LNCAP (cell line): ENCODE results near the gene LEKR1.

Experiments
- CTCF ChIP-seq: fragments of 450-650 bp; IDR thresholded peaks from 2 replicates; pipeline ENCODE4 v1.5.1; 2017; ENCODE audit warnings: mild to moderate bottlenecking

Gene LEKR1

GRCh38 chr3:156941311-156941710, 115.2 kb downstream of the LEKR1 start:
- no peak for TF ChIP-seq CTCF

GRCh38 chr3:156948402-156949210, 122.5 kb downstream of the LEKR1 start:
- no peak for TF ChIP-seq CTCF

- TF ChIP-seq CTCF, result no peak
Measured at GRCh38 chr3:156952011-156952410, 125.9 kb downstream of the LEKR1 start.

GRCh38 chr3:156957715-156958114, 131.6 kb downstream of the LEKR1 start:
- TF ChIP-seq CTCF, result no peak

- no peak for TF ChIP-seq CTCF
Measured at GRCh38 chr3:156963096-156963495, 136.9 kb downstream of the LEKR1 start.

GRCh38 chr3:156964577-156964976, 138.4 kb downstream of the LEKR1 start:
- no peak for TF ChIP-seq CTCF

- TF ChIP-seq CTCF, result no peak
Measured at GRCh38 chr3:156973954-156974353, 147.8 kb downstream of the LEKR1 start.

- no peak for TF ChIP-seq CTCF
Measured at GRCh38 chr3:156974931-156975330, 148.8 kb downstream of the LEKR1 start.
